Upper lobe of right lung (tissue), 1 donor: Measurements from ENCODE around the gene MACROD1. TPM values are rescaled to one million over a fixed set of nuclear protein-coding genes. Genes with fewer than 3 reads are reported as not detected.
"Not testable (repeated sequence)": the region's sequence is repeated elsewhere in the genome, so short reads cannot be mapped to it uniquely, and the experiment has no call there.

Experiments used
- ATAC-seq: fragments of 200-7000 bp; cut with Tn5 transposase; one replicate; pipeline ENCODE4 v1.9.1; 2020; ENCODE audit warnings: mild to moderate bottlenecking, moderate library complexity
- DNase-seq: peaks from one replicate; pipeline ENCODE4 v3.0.0-alpha.2; 2020
- H3K27ac ChIP-seq: fragments of 200-600 bp; one replicate; pipeline ENCODE4 v1.8.0; 2022
- H3K27me3 ChIP-seq: fragments of 200-600 bp; one replicate; pipeline ENCODE4 v1.8.0; 2022; ENCODE audit warnings: mild to moderate bottlenecking
- H3K36me3 ChIP-seq: fragments of 200-600 bp; one replicate; pipeline ENCODE4 v1.8.0; 2022
- H3K4me1 ChIP-seq: fragments of 200-600 bp; one replicate; pipeline ENCODE4 v1.8.0; 2022
- H3K4me3 ChIP-seq: fragments of 200-600 bp; one replicate; pipeline ENCODE4 v1.8.0; 2022; ENCODE audit warnings: mild to moderate bottlenecking
- H3K9me3 ChIP-seq: fragments of 200-600 bp; one replicate; pipeline ENCODE4 v1.8.0; 2022
- intact Hi-C: fragments of 100-400 bp; cut with DNase I; formaldehyde crosslinking; loops from one replicate; pipeline ENCODE4 v1.11.0; 2022
- total RNA-seq: library from RNA; stranded (reverse); fragmentation: NEBNext Ultra II Directional; extraction: Animal tissue kit (Norgen Biotek cat#: 25700); gene quantifications from one replicate; pipeline ENCODE4 v1.2.1, GENCODE V29; 2021
- TF ChIP-seq, protein P1 (sequence below): fragments of 200-600 bp; IDR thresholded peaks from one replicate; pipeline ENCODE4 v1.8.0; 2022; ENCODE audit warnings: antibody characterized with exemption
- donor health status: DM: no; HTN: yes; CAD: no; lungs with severe emphysema.

MACROD1 gene
- total RNA-seq, 1 donor from 2014 or later, result 15.8 TPM

DNA sequence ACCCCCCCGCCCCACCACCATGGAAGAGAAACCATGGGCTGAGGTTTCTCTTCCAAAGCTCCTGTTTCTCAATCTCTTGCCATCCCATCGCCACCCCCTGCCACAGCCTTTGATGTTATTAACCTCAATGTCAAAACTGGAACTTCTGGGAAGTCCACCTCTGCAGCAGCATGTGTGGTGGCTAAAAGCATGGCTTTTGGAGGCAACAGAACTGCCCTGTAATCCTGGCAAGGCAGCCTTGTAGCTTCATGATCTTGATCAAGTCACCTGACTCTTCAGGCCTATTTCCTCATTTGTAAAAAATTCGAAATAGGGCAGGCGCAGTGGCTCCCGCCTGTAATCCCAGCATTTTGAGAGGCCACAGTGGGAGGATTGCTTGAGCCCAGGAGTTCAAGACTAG lies 195.0 kb downstream of the MACROD1 start:
- TF ChIP-seq, protein P1, sequence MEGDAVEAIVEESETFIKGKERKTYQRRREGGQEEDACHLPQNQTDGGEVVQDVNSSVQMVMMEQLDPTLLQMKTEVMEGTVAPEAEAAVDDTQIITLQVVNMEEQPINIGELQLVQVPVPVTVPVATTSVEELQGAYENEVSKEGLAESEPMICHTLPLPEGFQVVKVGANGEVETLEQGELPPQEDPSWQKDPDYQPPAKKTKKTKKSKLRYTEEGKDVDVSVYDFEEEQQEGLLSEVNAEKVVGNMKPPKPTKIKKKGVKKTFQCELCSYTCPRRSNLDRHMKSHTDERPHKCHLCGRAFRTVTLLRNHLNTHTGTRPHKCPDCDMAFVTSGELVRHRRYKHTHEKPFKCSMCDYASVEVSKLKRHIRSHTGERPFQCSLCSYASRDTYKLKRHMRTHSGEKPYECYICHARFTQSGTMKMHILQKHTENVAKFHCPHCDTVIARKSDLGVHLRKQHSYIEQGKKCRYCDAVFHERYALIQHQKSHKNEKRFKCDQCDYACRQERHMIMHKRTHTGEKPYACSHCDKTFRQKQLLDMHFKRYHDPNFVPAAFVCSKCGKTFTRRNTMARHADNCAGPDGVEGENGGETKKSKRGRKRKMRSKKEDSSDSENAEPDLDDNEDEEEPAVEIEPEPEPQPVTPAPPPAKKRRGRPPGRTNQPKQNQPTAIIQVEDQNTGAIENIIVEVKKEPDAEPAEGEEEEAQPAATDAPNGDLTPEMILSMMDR, result no peak
- intact Hi-C loops, result no loop called here
- H3K4me3 ChIP-seq, result no peak overlapping the region
- DNase-seq, result no peak
- ATAC-seq, result no peak
- peaks cover 7% of the 10 kb centered on the region for H3K4me1 ChIP-seq
- no peak overlapping the region for H3K27ac ChIP-seq
- H3K36me3 ChIP-seq, result no peaks in the 10 kb centered on the region
- no peaks in the 10 kb centered on the region for H3K27me3 ChIP-seq
- no peaks in the 10 kb centered on the region for H3K9me3 ChIP-seq

DNA sequence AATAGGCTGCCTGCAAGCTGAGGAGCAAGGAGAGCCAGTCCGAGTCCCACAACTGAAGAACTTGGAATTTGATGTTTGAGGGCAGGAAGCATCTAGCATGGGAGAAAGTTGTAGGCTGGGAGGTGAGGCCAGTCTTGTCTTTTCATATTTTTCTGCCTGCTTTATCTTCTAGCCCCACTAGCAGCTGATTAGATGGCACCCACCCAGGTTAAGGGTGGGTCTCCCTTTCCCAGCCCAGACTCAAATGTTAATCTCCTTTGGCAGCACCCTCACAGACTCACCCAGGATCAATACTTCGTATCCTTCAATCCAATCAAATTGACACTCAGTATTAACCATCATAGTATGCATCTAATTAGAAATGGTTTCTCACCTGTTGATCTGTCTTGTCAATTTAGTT lies 196.5 kb downstream of the MACROD1 start:
- Histone ChIP-seq H3K36me3 (no peaks in the 10 kb centered on the region), H3K4me3 (no peak overlapping the region), H3K9me3 (no peaks in the 10 kb centered on the region), H3K4me1 (no peaks in the 10 kb centered on the region), H3K27me3 (no peaks in the 10 kb centered on the region), H3K27ac (no peak overlapping the region)
- intact Hi-C loops, result no loop called here
- ATAC-seq (no peak), DNase-seq (no peak)
- TF ChIP-seq, protein P1, result no peak

DNA sequence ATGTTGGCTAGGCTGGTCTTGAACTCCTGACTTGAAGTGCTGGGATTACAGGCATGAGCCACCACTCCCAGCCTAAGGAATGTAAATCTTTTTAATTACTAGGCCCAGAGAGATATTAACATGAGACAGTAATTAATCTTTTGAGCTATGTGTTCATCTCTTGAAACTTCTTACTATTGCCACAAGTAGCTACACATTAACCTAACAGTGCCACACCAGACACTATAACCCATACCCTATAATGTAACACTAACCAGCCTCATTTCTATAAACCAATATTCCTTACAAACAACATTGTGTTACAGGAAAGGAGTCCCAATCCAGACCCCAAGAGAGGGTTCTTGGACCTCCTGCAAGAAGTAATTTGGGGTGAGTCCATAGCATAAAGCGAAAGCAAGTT lies 199.5 kb downstream of the MACROD1 start:
- Histone ChIP-seq H3K36me3 (no peaks in the 10 kb centered on the region), H3K4me1 (no peaks in the 10 kb centered on the region), H3K27me3 (no peaks in the 10 kb centered on the region), H3K9me3 (no peaks in the 10 kb centered on the region), H3K4me3 (no peak overlapping the region), H3K27ac (no peak overlapping the region)
- TF ChIP-seq, protein P1, result no peak
- intact Hi-C loops, result no loop called here
- DNase-seq (no peak), ATAC-seq (no peak)

DNA sequence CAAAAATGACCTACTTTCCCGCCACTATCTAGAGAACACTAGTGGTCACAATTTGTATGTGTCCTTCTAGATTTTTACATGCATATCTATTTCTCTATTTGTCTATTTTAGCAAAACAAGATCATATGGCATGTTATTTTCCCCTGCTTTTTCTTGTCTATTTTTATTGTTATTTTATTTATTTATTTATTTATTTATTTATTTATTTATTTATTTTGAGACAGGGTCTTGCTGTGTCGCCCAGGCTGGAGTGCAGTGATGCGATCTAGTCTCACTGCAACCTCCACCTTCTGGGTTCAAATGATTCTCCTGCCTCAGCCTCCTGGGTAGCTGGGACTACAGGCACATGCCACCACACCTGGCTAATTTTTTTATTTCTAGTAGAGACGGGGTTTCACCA lies 202.0 kb downstream of the MACROD1 start:
- DNase-seq, H3K27me3 ChIP-seq, ATAC-seq, intact Hi-C loops, H3K4me1 ChIP-seq, H3K27ac ChIP-seq, H3K9me3 ChIP-seq, H3K4me3 ChIP-seq, H3K36me3 ChIP-seq: not testable (repeated sequence)

DNA sequence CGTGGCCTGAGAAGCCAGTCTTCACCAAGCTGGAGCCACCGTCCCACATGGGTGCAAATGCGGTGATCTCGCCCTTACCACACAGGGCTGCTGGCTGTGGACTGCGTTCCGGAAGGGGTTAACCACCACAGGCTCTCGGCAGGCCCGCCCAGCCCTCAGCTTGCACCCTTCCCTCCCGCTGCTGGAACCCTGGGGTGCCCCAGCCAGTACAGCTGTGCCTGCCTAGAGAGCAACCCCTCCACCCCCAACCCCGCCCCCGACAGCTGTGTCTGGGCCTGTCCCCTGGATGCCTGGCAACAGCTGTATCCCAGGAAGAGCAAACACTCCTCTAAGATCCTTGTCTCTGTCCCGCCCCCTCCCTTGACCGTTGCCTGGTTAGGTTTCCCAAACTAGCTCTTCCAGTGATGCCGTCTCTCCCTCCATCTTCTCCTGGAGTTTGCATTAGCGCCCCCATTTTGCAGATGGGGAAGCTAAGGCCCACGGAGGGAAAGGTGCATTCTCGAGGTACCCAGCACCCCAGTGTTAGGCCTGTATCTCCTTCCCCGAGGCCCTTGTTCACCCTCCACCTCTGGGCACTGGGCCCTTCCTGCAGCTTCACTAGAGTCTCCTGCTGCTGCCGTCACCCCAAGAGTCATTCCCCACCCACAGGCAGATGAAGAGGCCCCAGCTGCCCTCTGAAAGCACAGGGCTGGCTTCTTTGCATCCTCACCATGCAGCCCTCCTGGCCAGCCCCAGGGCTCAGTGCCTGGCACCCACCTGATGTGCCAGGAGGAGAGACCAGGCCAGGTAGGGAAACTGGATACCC lies 204.1 kb downstream of the MACROD1 start:
- Histone ChIP-seq H3K4me3 (no peak overlapping the region), H3K36me3 (no peaks in the 10 kb centered on the region), H3K27ac (no peak overlapping the region), H3K4me1 (no peaks in the 10 kb centered on the region), H3K9me3 (no peaks in the 10 kb centered on the region), H3K27me3 (no peaks in the 10 kb centered on the region)
- TF ChIP-seq, protein P1, result no peak
- DNase-seq (no peak), ATAC-seq (peak; percentile 55)
- intact Hi-C loops, result no loop called here

DNA sequence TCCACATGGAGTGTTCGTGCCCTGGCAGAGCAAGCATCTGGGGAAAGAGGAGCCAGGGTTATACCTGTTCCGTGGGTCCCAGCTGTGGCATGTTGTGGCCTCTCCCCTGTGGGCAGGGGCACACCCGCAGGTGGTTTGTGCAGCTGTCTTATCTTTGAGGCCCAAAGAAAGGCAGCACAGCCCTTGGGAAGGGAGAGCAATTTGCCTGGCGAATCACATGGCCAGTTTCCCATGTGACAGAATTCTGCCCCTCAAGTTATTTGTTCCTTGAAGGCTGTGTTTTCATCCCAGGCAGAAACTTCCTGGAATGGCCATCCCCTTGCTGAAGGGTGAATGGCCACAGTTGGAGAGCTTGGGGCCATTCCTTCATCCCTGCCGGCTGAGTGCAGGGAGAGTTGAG lies 207.9 kb downstream of the MACROD1 start:
- H3K4me3 ChIP-seq, result no peak overlapping the region
- intact Hi-C loops, result no loop called here

More for the DNA sequence above, 207.9 kb downstream of the MACROD1 start:
- no peaks in the 10 kb centered on the region for H3K4me1 ChIP-seq
- TF ChIP-seq, protein P1, result no peak
- no peaks in the 10 kb centered on the region for H3K27me3 ChIP-seq
- peaks cover 27% of the 10 kb centered on the region for H3K36me3 ChIP-seq
- H3K9me3 ChIP-seq, result no peaks in the 10 kb centered on the region
- ATAC-seq, result no peak
- H3K27ac ChIP-seq, result no peak overlapping the region
- no peak for DNase-seq
